K562 (cell line): Measurements from ENCODE around the gene ZNF224. TPM values are rescaled to one million over a fixed set of nuclear protein-coding genes. Genes with fewer than 3 reads are reported as not detected.

Experiments used
- EP300 ChIP-seq: IDR thresholded peaks from 2 replicates; pipeline ENCODE4 v1.6.1; 2012; ENCODE audit warnings: low read length, improper control_type of control experiment
- FOXK1 ChIP-seq: sonication (generic); formaldehyde crosslinking; IDR thresholded peaks from 2 replicates; pipeline ENCODE4 v1.8.0; 2022; ENCODE audit warnings: missing genetic modification reagents, mild to moderate bottlenecking, borderline replicate concordance
- GABPA ChIP-seq: fragments of 200-800 bp; sonication (Bioruptor generic); conservative IDR thresholded peaks from 2 replicates; pipeline ENCODE4 v1.6.1; 2016; ENCODE audit warnings: low read depth, missing genetic modification characterization, missing compliant biosample characterization
- KAT8 ChIP-seq: fragments of 450-650 bp; IDR thresholded peaks from 2 replicates; pipeline ENCODE4 v1.6.1; 2016; ENCODE audit warnings: low read depth, mild to moderate bottlenecking
- MYNN ChIP-seq, 2 experiments: sonication (generic); formaldehyde crosslinking in 1 of 2; IDR thresholded peaks; 2 replicates each; pipeline versions ENCODE4 v1.5.0 to v1.6.1; 2016 to 2020; ENCODE audit warnings: antibody characterized with exemption in 1 of 2, missing genetic modification reagents in 1 of 2
- NFIC ChIP-seq: fragments of 450-650 bp; IDR thresholded peaks from 2 replicates; pipeline ENCODE4 v1.6.1; 2017; ENCODE audit warnings: mild to moderate bottlenecking, inconsistent platforms
- POLR2G ChIP-seq: fragments of 200-400 bp; formaldehyde crosslinking; IDR thresholded peaks from 2 replicates; pipeline ENCODE4 v1.6.1; 2017; ENCODE audit warnings: low read depth, mild to moderate bottlenecking, antibody characterized with exemption, low read length, moderate library complexity
- SIN3A ChIP-seq, 2 experiments: fragments of 150-350 bp in 1 of 2; IDR thresholded peaks; 2 replicates each; pipeline ENCODE4 v1.6.1; 2011 to 2016; ENCODE audit warnings: borderline replicate concordance in 2 of 2, low read depth in 2 of 2, low read length in 2 of 2, mild to moderate bottlenecking in 2 of 2, moderate library complexity in 2 of 2; ENCODE audit not compliant: control insufficient read depth in 1 of 2
- SMARCE1 ChIP-seq: fragments of 450-650 bp; IDR thresholded peaks from 2 replicates; pipeline ENCODE4 v1.7.1; 2016; ENCODE audit warnings: mild to moderate bottlenecking
- TEAD1 ChIP-seq, 2 experiments: fragments of 450-650 bp in 1 of 2; sonication (generic) in 1 of 2; formaldehyde crosslinking; IDR thresholded peaks; 2 replicates each; pipeline versions ENCODE4 v1.4.0 to v1.8.0; 2020 to 2022; ENCODE audit warnings: mild to moderate bottlenecking in 2 of 2, missing genetic modification reagents in 1 of 2
- TOE1 ChIP-seq, 2 experiments: fragments of 450-650 bp in 1 of 2; sonication (generic) in 1 of 2; formaldehyde crosslinking in 1 of 2; IDR thresholded peaks; 2 replicates each; pipeline versions ENCODE4 v1.7.1 to v1.8.0; 2016 to 2022; ENCODE audit warnings: borderline replicate concordance in 2 of 2, mild to moderate bottlenecking in 2 of 2, antibody characterized with exemption in 1 of 2, inconsistent platforms in 1 of 2, low read depth in 1 of 2, missing genetic modification reagents in 1 of 2, moderate library complexity in 1 of 2
- U2AF1 ChIP-seq: fragments of 200-400 bp; formaldehyde crosslinking; optimal IDR thresholded peaks from 2 replicates; pipeline ENCODE3; 2017; ENCODE audit warnings: mild to moderate bottlenecking, low read depth, low read length, moderate library complexity
- ZKSCAN8 ChIP-seq: fragments of 200-800 bp; sonication (Bioruptor generic); IDR thresholded peaks from 2 replicates; pipeline ENCODE4 v1.6.1; 2016; ENCODE audit warnings: missing genetic modification characterization, missing compliant biosample characterization
- ZNF121 ChIP-seq: sonication (generic); formaldehyde crosslinking; conservative IDR thresholded peaks from 2 replicates; pipeline ENCODE4 v1.8.0; 2022; ENCODE audit warnings: missing genetic modification reagents
- ZNF398 ChIP-seq: fragments of 250-450 bp; sonication (Bioruptor Pico); IDR thresholded peaks from 2 replicates; pipeline ENCODE4 v1.8.0; 2021; ENCODE audit warnings: moderate library complexity, mild to moderate bottlenecking, inconsistent platforms
- polyA plus RNA-seq, 8 experiments: library from polyadenylated mRNA; depleted of rRNA in 4 of 8; stranded (reverse) in 5 of 8; unstranded in 3 of 8; fragments of >200 nt; fragmentation: Nextera tagmentation in 2 of 8; fragmentation: Illumina TruSeq in 1 of 8; extraction: Ambion mirVana in 2 of 8; extraction: Trizol in 1 of 8; gene quantifications; 2 replicates each; pipeline versions ENCODE4 v1.2.1 to v1.2.3, GENCODE V29; 2011 to 2014; ENCODE audit warnings: inconsistent platforms in 1 of 8, missing spikeins in 1 of 8
- total RNA-seq, 7 experiments: library from RNA; depleted of rRNA in 6 of 7; stranded (reverse); fragments of >200 nt in 6 of 7; fragmentation: Illumina TruSeq in 2 of 7; extraction: Trizol in 2 of 7; gene quantifications; 2 replicates each; pipeline versions ENCODE4 v1.2.1 to v1.2.3, GENCODE V29; 2011 to 2021; ENCODE audit warnings: low replicate concordance in 1 of 7
- TF ChIP-seq, protein P1 (sequence below), 3 experiments: IDR thresholded peaks in 2 of 3; conservative IDR thresholded peaks in 1 of 3; 2 replicates each; pipeline ENCODE4 v1.5.1; 2011 to 2012; ENCODE audit warnings: low read length in 3 of 3, mild to moderate bottlenecking in 3 of 3, control low read depth in 2 of 3, improper control_type of control experiment in 1 of 3, inconsistent platforms in 1 of 3, low read depth in 1 of 3, mixed read lengths in 1 of 3, moderate library complexity in 1 of 3; ENCODE audit not compliant: insufficient read depth in 2 of 3
- TF ChIP-seq, protein P2 (sequence below), 2 experiments: IDR thresholded peaks; 2 replicates each; pipeline ENCODE4 v1.6.1; 2011; ENCODE audit warnings: borderline replicate concordance in 1 of 2, control low read depth in 1 of 2, low read depth in 1 of 2, low read length in 1 of 2, mild to moderate bottlenecking in 1 of 2, mixed read lengths in 1 of 2, moderate library complexity in 1 of 2; ENCODE audit not compliant: insufficient read depth in 1 of 2, insufficient read length in 1 of 2, poor library complexity in 1 of 2, severe bottlenecking in 1 of 2; ENCODE audit errors: extremely low read depth in 1 of 2

The ZNF224 gene
- total and polyA plus RNA-seq, 9 of the 15 experiments (the other 6 are each of a cell fraction or from before 2014, with no cell fraction given) = 4.4 to 15.6 (median 10.0) TPM

DNA sequence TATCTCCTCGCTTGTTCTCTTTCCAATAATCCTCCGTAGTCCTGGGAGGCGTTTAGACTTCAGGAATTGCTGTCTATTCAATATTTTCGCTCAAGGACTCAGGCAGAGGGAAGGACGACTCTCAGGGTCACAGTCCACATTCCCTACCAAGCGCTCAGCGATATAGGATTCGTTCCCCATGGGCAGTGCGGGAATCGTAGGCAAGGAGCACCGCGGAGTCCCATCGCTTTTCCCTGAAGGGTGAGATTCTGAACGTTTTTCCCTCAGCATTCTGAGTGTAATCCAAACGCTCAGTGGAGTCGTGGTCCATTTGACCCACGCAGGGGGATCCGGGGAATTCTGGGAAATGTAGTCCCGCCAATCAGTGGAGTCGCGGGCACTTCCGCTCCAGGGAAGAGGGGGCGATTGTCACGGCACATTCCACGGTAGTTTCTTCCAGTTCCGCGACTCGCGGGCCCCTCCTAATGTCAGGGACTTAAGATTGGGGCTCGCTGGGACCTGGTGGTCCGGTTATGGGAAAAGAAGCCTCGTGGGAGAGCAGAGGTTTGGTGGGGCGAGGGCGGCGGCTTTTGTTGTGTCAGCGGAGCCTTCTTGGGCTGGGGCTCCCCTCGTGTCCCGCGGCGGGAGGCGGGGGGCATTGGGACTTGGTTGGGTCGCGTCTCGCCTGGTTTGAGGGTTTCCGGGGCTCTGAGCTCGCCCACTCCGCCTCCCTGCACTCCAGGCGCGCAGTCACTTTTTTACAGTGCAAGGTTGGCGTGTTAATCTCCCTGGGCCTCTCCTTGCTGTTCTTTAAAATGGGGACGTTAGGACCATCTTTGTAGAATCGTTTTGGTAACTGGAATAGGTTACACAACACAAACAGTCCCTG, 47.3 kb downstream of the ZNF224 start, which contains the start of gene ZNF234 (continued):
- TF ChIP-seq ZNF398 = no peak
- TF ChIP-seq FOXK1 = no peak
- no peak for TF ChIP-seq MYNN (IDR thresholded peaks at IDR 0.05)
- no peak for TF ChIP-seq MYNN (CRISPR knock-in tag; IDR thresholded peaks at IDR 0.05)
- no peak for TF ChIP-seq SIN3A (IDR thresholded peaks at IDR 0.05; ENCODE audit: borderline replicate concordance in 2 of 2, control insufficient read depth in 1 of 2, low read depth in 2 of 2, low read length in 2 of 2)
- TF ChIP-seq U2AF1 = no peak
- 0 out of 4 replicates have a peak, but pooled peaks of 1 of the 2 experiments have one; percentile 25 for TF ChIP-seq TEAD1 (CRISPR knock-in tag; IDR thresholded peaks at IDR 0.05)
- TF ChIP-seq POLR2G = peak; percentile 61
- no peak for TF ChIP-seq EP300
- TF ChIP-seq TOE1 (IDR thresholded peaks at IDR 0.05; ENCODE audit: borderline replicate concordance) = no peak
- TF ChIP-seq TOE1 (CRISPR knock-in tag; IDR thresholded peaks at IDR 0.05; ENCODE audit: borderline replicate concordance, low read depth) = no peak
- TF ChIP-seq, protein P1, sequence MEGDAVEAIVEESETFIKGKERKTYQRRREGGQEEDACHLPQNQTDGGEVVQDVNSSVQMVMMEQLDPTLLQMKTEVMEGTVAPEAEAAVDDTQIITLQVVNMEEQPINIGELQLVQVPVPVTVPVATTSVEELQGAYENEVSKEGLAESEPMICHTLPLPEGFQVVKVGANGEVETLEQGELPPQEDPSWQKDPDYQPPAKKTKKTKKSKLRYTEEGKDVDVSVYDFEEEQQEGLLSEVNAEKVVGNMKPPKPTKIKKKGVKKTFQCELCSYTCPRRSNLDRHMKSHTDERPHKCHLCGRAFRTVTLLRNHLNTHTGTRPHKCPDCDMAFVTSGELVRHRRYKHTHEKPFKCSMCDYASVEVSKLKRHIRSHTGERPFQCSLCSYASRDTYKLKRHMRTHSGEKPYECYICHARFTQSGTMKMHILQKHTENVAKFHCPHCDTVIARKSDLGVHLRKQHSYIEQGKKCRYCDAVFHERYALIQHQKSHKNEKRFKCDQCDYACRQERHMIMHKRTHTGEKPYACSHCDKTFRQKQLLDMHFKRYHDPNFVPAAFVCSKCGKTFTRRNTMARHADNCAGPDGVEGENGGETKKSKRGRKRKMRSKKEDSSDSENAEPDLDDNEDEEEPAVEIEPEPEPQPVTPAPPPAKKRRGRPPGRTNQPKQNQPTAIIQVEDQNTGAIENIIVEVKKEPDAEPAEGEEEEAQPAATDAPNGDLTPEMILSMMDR (IDR thresholded peaks at IDR 0.05 in 2 of 3, conservative IDR thresholded peaks at IDR 0.05 in 1 of 3; ENCODE audit: insufficient read depth in 2 of 3, low read depth in 1 of 3, low read length in 3 of 3) = no peak
- TF ChIP-seq NFIC = no peak
- TF ChIP-seq KAT8 = no peak
- TF ChIP-seq GABPA = peak; percentile 82
- no peak for TF ChIP-seq ZKSCAN8 (CRISPR knock-in tag)
- TF ChIP-seq, protein P2, sequence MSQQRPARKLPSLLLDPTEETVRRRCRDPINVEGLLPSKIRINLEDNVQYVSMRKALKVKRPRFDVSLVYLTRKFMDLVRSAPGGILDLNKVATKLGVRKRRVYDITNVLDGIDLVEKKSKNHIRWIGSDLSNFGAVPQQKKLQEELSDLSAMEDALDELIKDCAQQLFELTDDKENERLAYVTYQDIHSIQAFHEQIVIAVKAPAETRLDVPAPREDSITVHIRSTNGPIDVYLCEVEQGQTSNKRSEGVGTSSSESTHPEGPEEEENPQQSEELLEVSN (IDR thresholded peaks at IDR 0.05; ENCODE audit: borderline replicate concordance in 1 of 2, extremely low read depth in 1 of 2, insufficient read depth in 1 of 2, insufficient read length in 1 of 2, low read depth in 1 of 2, low read length in 1 of 2, poor library complexity in 1 of 2, severe bottlenecking in 1 of 2) = peak in 1 of 2 experiments; percentile 73
- no peak for TF ChIP-seq SMARCE1
- peak; percentile 17; the same call in 1 of the 2 replicates for TF ChIP-seq ZNF121 (CRISPR knock-in tag)
